ENCODE measurements around the gene CDKN2D. TPM values are rescaled to one million over a fixed set of nuclear protein-coding genes. Genes with fewer than 3 reads are reported as not detected.
"Not testable (repeated sequence)": the region's sequence is repeated elsewhere in the genome, so short reads cannot be mapped to it uniquely, and the experiment has no call there.

CDKN2D gene
- total RNA-seq, 1 donor from 2014 or later, result 6.5 TPM

DNA sequence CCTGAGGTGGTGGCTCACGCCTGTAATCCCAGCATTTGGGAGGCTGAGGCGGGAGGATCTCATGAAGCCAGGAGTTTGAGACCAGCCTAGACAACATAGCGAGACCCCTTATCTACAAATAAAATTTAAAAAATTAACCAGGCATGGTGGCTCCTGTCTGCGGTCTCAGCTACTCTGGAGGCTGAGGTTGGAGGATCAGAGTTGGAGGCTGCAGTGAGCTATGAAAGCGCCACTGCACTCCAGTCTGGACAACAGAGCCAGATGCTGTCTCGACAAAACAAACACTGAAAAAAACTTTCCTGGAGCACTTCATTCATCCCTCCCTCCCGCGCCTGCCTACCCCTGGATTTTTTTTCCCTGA, 25.7 kb downstream of the CDKN2D start:
- H3K4me3 Mint-ChIP-seq, result peak overlapping the region; percentile 89
- H3K27ac Mint-ChIP-seq, result peak overlapping the region; percentile 84
- no peaks in the 10 kb centered on the region for H3K9me3 Mint-ChIP-seq
- no peak for DNase-seq (ENCODE audit: extremely low spot score, unreplicated experiment)
- TF ChIP-seq, protein P1, sequence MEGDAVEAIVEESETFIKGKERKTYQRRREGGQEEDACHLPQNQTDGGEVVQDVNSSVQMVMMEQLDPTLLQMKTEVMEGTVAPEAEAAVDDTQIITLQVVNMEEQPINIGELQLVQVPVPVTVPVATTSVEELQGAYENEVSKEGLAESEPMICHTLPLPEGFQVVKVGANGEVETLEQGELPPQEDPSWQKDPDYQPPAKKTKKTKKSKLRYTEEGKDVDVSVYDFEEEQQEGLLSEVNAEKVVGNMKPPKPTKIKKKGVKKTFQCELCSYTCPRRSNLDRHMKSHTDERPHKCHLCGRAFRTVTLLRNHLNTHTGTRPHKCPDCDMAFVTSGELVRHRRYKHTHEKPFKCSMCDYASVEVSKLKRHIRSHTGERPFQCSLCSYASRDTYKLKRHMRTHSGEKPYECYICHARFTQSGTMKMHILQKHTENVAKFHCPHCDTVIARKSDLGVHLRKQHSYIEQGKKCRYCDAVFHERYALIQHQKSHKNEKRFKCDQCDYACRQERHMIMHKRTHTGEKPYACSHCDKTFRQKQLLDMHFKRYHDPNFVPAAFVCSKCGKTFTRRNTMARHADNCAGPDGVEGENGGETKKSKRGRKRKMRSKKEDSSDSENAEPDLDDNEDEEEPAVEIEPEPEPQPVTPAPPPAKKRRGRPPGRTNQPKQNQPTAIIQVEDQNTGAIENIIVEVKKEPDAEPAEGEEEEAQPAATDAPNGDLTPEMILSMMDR (conservative IDR thresholded peaks at IDR 0.05), result no peak
- peaks cover 15% of the 10 kb centered on the region for H3K27me3 Mint-ChIP-seq
- no peaks in the 10 kb centered on the region for H3K36me3 Mint-ChIP-seq
- H3K4me1 Mint-ChIP-seq (ENCODE audit: unreplicated experiment), result no peaks in the 10 kb centered on the region

DNA sequence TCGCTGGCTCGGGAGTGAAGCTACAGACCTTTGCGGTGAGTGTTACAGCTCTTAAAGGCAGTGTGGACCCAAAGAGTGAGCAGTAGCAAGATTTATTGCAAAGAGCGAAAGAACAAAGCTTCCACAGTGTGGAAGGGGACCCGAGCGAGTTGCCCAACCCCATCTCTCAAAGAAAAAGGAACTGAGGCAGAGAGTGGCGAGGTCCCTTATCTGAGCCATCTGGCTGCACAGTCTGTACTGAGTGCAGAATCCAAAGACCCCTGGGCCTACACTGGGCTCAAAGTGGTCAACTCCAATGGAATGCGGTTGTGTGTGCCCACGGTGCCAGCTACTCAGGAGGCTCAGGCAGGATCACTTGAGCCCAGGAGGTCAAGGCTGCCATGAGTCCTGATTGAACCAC, 29.8 kb downstream of the CDKN2D start:
- not testable (repeated sequence) for H3K4me1 Mint-ChIP-seq (ENCODE audit: unreplicated experiment); H3K36me3 Mint-ChIP-seq; H3K4me3 Mint-ChIP-seq

DNA sequence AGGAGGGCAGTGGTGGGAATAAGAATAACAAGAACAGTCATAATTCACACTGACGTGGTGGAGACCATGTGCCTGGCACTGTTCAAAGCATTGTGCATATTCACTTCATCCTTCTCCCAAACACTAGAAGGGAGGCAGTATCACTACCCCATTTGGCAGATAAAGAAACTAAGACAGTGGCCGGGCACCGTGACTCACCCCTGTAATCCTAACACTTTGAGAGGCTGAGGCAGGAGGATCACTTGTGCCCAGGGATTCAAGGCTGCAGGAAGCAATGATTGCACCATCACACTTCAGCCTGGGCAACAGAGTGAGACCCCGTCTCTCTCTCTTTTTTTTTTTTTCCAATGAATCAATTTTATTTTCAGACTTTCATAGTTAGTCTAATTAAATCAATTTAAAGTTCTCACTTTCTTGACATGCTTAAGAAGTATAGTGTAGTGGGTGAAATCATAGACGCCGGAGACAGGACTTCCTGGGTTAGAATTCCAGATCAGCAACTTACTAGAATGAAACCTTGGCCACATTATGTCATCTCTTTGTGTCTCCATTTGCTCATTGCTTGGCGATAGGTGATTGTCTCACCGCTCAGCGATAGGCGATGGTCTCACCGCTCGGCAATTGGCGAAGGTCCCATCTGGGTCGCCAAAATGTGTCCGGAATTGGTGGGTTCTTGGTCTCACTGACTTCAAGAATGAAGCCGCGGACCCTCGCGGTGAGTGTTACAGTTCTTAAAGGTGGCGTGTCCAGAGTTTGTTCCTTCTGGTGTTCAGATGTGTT, 30.4 kb downstream of the CDKN2D start:
- Mint-ChIP-seq H3K9me3 (no peaks in the 10 kb centered on the region), H3K4me3 (no peak overlapping the region), H3K36me3 (no peaks in the 10 kb centered on the region), H3K27me3 (peaks cover 27% of the 10 kb centered on the region), H3K4me1 (ENCODE audit: unreplicated experiment) (peaks cover 7% of the 10 kb centered on the region), H3K27ac (no peak overlapping the region)
- TF ChIP-seq, protein P1 (conservative IDR thresholded peaks at IDR 0.05), result no peak
- no peak for DNase-seq (ENCODE audit: extremely low spot score, unreplicated experiment)

More for the DNA sequence above, 29.8 kb downstream of the CDKN2D start:
- peaks cover 22% of the 10 kb centered on the region for H3K27me3 Mint-ChIP-seq
- not testable (repeated sequence) for H3K27ac Mint-ChIP-seq; H3K9me3 Mint-ChIP-seq; DNase-seq (ENCODE audit: extremely low spot score, unreplicated experiment)

DNA sequence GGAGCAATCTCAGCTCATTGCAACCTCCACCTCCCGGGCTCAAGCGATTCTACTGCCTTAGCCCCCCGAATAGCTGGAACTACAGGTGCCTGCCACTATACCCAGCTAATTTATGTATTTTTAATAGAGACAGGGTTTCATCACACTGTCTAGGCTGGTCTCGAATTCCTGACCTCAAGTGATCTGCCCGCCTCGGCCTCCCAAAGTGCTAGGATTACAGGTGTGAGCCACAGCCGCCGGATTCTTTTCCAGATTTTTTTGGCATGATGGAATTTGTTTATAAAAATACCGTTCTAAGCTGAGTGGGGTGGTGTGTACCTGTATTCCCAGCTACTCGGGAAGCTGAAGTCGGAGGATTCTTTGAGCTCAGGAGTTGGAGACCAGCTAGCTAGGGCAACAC, 31.1 kb downstream of the CDKN2D start:
- no peaks in the 10 kb centered on the region for H3K9me3 Mint-ChIP-seq
- peaks cover 7% of the 10 kb centered on the region for H3K4me1 Mint-ChIP-seq (ENCODE audit: unreplicated experiment)
- H3K36me3 Mint-ChIP-seq, result no peaks in the 10 kb centered on the region

DNA sequence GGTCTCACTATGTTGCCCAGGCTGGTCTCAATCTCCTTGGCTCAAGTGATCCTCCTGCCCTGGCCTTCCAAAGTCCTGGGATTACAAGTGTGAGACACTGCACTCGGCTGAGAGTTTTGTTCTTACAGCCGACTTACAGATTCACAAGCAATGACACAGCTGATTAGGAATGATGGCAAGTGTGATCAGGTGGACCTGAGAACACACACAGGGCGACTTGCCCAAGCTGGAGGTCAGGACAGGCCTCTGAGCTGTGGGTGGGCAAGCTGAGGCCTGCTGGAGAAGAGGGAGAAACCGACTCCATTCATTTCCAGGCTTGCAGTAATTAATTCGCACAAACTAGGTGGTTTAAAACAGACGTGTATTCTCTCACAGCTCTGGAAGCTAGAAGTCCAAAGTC, 33.2 kb downstream of the CDKN2D start:
- no peaks in the 10 kb centered on the region for H3K9me3 Mint-ChIP-seq
- TF ChIP-seq, protein P1 (conservative IDR thresholded peaks at IDR 0.05), result no peak
- no peak overlapping the region for H3K27ac Mint-ChIP-seq
- H3K4me3 Mint-ChIP-seq, result no peak overlapping the region
- peaks cover 32% of the 10 kb centered on the region for H3K27me3 Mint-ChIP-seq
- H3K36me3 Mint-ChIP-seq, result no peaks in the 10 kb centered on the region
- no peak for DNase-seq (ENCODE audit: extremely low spot score, unreplicated experiment)
- peaks cover 7% of the 10 kb centered on the region for H3K4me1 Mint-ChIP-seq (ENCODE audit: unreplicated experiment)

More for the DNA sequence above, 31.1 kb downstream of the CDKN2D start:
- DNase-seq (ENCODE audit: extremely low spot score, unreplicated experiment), result no peak
- H3K27me3 Mint-ChIP-seq, result peaks cover 27% of the 10 kb centered on the region
- H3K27ac Mint-ChIP-seq, result no peak overlapping the region
- H3K4me3 Mint-ChIP-seq, result no peak overlapping the region
- TF ChIP-seq, protein P1 (conservative IDR thresholded peaks at IDR 0.05), result no peak

DNA sequence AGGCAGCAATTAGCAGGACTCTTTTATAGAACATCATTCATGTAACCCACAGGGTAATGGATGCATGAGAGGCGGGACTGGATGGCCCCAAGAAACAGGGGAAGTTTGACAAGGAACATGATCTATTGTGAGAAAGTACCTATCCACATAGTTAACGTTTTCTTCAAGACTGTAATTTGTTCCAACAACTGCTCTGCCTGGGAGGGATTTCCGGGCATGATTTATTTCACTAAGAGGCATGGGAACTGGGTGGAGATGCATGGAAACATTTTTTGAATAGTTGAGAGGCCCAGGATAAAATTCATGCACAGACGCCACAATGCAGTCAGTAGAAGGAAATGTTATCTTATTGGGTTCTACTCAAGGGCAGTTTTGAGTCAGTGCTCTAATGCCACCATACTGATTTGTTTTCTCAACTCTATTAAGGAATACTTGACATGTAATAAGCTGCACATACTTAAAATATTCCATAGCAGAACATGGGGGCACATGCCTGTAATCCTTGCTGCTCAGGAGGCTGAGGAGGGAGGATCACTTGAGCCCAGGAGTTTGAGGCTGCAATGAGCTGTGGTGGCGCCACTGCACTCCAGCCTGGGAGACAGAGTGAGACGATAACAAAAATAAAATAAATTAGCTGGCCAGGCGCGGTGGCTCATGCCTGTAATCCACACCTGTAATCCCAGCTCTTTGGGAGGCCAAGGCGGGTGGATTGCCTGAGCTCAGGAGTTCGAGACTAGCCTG, 35.0 kb downstream of the CDKN2D start:
- Mint-ChIP-seq H3K27ac (peak overlapping the region; percentile 86), H3K36me3 (no peaks in the 10 kb centered on the region), H3K4me3 (peak overlapping the region; percentile 41)

More for the DNA sequence above, 35.0 kb downstream of the CDKN2D start:
- no peak for DNase-seq (ENCODE audit: extremely low spot score, unreplicated experiment)
- TF ChIP-seq, protein P1 (conservative IDR thresholded peaks at IDR 0.05), result no peak
- Mint-ChIP-seq H3K4me1 (ENCODE audit: unreplicated experiment) (peaks cover 7% of the 10 kb centered on the region), H3K9me3 (no peaks in the 10 kb centered on the region), H3K27me3 (peaks cover 28% of the 10 kb centered on the region)

Measured in type B pancreatic cell (in vitro differentiated cells).